Measurements from ENCODE around the gene ANKRD26.

- no peak for TF ChIP-seq CTCF (IDR thresholded peaks at IDR 0.05)
- TF ChIP-seq POLR2A (IDR thresholded peaks at IDR 0.05): peak; percentile 81
These were observed at the start of gene ANKRD26 for GRCh38 chr10:27099916-27100812.
